HG03457 (cell line): ENCODE measurements around the gene NCKAP5.
"Not testable (repeated sequence)": the region's sequence is repeated elsewhere in the genome, so short reads cannot be mapped to it uniquely, and the experiment has no call there.

Source experiments
- ATAC-seq: cut with Tn5 transposase; IDR thresholded peaks from one replicate; pipeline ENCODE4 v1.9.1; 2021; ENCODE audit warnings: moderate number of reproducible peaks; ENCODE audit not compliant: unreplicated experiment

NCKAP5 gene

DNA sequence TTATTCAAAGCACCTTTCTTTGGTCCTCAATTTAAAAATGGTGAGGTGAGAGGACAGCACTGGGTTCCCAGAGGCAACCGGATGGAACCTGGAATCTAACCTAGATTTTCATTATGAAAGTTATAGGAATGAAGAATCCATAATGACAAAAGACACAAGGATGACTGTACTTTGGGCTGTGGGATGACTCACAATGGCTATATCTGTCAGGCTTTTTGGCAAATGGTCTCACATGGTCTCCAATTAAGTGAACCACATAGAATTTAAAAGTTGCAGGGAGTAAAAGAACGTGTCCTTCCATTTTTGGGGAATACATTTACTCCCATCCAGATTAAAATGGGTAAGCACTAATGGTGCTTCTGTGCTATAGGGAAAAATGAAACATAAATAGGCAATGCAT is 866.5 kb downstream of the NCKAP5 start:
- ATAC-seq = no peak

DNA sequence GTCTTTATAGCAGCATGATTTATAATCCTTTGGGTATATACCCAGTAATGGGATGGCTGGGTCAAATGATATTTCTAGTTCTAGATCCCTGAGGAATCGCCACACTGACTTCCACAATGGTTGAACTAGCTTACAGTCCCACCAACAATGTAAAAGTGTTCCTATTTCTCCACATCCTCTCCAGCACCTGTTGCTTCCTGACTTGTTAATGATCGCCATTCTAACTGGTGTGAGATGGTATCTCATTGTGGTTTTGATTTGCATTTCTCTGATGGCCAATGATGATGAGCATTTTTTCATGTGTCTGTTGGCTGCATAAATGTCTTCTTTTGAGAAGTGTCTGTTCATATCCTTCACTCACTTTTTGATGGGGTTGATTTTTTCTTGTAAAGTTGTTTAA is 868.5 kb downstream of the NCKAP5 start:
- ATAC-seq = not testable (repeated sequence)

DNA sequence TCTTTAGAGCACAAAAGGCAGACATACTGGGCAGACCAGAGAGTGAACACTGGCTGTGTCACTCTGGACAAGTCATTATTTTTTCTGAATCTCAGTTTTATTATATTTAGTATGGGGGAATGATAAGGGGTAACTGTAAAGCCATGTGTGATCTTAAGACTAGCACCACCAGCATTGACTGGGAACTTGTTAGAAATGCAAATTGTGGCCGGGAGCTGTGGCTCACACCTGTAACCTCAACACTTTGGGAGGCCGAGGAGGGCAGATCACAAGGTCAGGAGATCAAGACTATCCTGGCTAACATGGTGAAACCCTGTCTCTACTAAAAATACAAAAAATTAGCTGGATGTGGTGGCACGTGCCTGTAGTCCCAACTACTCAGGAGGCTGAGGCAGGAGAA is 869.9 kb downstream of the NCKAP5 start:
- ATAC-seq = not testable (repeated sequence)

DNA sequence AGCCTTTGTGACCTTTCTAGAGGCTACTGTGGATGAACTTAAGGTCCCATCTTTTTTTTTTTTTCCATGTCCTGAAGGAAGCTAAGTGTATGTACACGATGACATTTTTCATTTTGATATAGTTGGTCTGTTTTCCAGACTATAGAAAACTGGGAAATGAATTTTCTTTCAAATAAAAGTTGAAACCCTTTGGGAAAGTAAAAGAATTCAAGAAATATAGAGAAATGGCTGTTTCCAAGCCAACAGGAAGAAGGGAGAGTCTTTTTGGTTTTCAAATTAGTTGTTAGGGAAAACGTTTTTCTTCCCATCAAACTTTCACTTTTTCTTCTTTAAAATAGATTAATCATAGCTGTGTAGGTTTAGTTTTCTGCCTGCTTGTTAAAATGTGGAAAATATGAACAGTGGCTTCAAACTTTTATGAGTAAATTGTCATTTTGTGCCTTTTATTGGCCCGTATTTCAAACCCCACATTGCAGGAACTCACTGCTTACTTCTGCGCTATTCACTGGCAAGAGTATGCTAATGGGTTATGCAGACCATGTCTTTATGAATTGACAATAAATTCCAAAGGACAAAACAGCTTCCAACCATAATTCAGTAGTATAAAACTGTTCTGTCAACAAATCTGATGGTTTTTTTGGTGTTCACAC is 870.6 kb downstream of the NCKAP5 start:
- no peak for ATAC-seq

DNA sequence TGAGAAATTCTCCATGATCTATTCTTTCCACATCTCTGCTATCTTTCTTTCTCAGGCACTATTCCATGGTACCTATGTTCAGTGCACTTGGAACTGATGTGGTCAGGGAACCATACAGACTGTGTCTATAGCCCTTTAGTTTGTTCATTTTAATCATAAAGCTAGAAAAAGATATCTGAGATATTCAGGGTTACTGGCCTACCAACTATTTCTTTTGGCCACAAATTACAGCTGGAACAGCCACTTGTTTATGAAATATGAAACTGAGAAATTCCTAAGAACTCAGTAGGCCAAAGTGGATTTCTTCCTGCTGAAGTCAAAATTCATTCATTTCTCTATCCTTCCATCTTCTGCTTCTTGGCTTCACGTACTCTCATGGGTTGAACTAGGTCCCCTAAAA is 875.4 kb downstream of the NCKAP5 start:
- ATAC-seq = no peak

DNA sequence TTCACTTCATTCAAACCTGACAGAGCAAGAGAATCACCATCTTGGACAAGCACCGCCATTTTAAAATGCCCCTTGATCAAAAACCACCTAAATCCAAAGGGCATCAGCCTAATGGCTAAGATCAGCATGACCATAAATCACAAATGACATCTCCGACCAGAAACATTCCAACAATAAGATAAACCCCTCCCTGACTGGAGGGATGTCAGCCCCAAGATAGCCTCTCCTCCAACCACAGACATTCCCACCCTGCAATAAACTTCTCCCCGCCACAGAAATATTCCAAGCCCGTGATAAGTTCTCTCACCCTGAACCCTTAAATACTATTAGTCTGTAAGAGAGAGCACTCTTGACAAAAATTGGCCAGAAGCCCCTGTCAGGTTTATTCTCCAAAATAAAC is 876.7 kb downstream of the NCKAP5 start:
- no peak for ATAC-seq

DNA sequence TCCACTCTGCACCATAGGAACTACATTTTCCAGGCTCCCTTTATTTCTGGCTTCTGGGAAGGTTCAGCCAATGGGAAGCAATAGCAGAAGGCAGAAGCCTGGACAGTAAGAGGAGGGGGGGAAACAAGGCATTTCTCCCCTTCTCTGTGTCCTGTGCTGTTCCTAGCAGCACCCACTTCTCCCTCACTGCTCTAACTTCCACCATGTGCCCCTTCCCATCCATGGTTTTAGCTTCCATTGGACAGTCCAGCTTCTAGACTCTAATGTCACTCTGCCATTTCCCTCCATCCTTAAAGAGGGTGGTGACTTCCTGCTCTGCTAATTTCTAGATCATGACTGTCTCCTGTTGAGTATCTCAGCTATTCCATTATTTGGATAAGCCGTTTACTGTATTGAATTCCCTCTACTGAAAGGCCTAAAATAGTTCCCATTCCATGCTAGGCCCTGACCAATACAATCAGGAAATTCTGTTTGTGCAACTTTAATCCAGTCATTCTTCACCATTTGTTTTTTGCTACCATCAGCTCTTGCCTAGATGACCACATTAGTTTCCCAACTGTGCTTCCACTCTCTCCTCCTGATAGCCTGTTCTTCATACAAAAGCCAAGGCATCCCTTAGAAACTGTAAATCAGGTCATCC is 877.5 kb downstream of the NCKAP5 start:
- ATAC-seq = no peak

DNA sequence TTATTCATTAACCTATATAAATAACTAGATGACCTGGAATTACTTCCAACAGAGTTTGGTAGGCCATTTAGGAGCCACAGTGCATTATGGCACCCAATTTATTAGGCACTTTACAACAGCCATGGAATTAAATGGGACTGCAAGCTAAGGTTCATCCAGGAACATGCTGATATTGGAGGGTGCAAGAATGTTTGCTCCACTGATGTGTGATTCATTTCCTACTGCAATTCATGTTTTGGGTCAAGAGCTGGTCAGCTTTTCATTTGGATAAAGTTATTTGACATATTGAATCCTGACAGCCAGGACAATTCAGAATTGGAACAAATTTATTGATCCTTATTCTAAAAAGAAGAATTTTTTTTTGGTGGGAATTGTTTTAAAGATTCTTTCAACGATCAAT is 886.5 kb downstream of the NCKAP5 start:
- no peak for ATAC-seq

DNA sequence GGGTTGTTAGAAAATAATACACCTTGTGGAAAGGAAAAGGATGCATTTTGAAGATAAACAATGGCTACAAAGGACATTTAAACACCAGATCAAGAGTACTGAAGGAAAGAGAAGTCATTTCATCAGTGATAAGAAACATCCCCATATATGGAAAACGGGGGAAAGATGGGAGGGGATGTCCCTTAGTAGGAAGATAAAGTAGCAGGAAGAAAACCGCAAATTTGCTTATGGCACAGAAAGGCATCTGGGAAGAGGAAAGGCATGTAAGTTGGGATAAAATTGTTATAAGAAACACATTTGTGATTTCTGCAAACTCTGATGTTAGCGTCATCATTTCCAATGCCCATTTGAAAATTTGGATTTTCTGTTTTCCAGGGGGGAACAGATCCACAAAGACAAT is 887.7 kb downstream of the NCKAP5 start:
- no peak for ATAC-seq

DNA sequence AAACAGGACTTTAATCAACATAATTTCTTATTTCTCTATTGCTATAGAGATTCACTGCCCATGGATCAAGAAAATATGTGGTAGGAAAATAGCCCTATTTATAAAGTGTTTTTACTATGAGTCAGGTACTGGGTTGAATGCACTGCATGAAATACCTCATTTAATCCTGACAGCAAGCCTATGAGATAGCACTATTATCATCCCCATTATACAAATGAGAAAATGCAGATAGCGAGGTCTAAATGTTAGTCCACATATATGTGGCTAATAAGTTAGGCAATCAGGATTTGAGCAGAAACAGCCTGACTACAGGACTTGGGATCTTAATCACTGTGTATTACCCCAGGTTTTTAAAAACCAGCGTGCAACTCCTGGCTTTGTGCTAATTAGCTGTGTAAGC is 889.8 kb downstream of the NCKAP5 start:
- ATAC-seq = no peak

DNA sequence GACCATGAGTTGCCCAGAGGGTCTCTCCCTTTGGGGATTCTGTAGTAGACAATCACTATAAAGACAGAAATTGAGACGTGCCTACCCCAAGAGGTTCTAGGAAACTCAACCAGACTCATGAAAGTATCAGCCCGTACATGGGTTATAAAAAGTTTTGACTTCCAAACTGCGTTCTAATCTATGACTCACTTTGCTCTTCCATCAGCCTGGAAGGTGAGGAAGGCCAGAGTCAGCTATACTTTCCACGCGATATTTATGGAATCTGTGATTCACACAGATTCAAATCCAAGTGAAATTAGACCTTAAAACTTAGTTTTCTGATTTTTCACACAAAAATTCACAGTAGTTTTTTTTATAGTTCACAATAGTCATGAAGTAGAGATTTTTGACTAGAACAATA is 890.6 kb downstream of the NCKAP5 start:
- no peak for ATAC-seq

DNA sequence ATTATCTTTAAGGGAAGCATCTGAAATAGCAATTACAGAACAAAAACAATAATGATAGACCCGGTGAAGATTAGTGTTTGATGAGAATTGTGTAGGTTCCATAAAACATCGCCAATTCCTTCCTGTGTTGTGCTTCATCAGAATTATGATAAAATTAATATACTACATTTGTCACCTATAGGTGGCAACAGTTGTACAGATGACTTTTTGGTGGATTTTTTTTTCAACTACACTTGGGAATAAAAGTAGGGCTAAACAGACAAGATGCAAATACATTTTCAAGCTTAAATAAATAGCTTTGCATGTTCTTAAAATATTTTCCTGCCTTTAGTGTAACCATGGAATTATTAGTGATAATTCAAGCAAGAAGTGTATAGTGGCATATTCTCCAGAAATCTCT is 891.3 kb downstream of the NCKAP5 start:
- no peak for ATAC-seq

DNA sequence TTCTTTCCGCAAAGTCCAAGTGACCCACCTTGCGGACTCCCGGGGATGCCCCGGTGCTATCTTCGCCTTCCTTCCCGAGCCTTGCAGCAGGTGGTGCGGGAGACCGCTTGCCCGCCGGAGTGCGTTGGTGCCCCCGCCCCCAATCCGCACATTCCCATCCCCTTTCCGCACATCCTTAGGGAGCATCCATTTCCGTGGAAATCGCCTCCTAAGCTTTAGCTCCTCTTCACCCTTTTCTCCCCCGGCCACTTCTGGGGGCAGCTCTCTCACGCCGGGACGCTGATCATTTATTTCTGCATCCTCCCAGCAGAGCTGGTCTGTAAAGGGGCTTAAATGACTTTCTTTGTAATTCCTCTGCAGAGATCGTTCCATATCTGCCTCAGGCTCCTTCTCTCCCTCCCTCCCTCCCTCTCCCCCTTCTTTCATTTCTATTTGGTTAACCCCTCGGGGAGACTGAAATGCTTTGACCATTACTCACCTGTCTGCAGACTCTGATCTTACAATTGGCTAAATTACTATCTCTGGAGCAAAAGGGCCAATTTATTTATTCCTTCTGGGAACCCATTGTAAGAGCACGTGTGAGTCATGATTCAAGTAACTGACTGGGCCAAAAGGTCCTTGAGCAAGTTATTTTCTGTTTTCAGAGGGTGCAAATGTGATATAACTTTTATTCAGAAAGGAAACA is 897.0 kb downstream of the NCKAP5 start:
- no peak for ATAC-seq

DNA sequence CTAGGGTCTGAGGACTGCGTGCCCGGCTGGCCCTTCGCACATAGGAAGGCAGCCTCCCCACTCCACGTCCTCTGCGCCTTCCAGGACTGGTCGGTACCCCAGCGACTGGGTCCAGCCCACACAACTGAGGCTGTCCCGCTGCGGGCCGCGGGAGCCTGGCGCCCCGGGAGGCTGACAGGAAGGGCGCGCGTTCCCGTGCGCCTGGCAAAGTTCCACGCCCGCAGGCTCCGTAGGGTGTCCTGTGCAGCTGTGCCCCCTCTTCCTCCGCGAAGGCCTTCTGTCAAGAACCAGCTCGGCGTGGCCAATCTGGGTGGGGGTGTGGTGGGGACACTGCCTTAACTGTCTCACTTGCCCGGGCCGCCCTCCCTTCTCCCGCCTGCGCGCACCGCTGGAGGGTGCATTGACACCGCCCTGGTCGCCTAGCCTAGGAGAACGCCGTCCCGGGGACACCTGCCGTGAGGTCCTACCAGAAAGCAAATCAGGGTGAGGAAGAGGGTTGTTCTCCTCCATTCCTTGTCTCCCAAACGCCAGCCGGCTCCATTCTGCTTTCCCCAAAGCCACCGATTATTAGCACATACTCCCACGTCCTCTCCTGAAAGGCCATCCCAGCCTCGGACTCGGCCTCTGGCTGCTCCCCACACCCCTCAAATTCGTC is 897.6 kb downstream of the NCKAP5 start:
- ATAC-seq = no peak

DNA sequence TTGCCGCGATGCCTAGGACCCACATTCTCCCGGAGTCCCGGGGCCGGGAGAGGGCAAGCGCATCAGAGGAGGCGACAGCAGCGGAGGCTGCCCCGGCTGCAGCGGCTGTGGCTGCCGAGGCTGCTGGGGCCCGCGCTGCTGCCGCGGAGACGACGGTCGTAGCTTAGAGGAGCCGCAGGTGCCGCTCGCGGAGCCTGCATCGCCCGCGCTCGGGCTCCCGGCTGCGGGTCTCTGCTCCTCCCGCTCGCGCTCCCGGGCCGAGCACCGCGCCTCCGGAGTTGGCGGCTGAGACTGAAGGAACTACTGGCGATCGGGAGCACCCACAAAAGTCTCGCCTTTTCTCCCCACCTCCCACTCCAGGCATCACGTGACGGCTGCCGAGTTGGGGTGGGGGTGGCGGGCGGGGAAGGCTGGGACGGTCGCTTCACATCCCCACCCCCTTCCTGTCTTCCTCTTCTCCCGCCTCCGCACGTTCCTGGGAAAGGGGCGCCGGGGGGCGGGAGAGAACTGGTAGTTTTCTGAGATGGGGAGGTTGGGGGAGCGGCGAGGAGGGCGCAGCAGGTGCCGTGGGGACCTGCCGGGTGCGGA is 898.3 kb downstream of the NCKAP5 start, which contains the start of gene LYPD1:
Gene LYPD1, minus strand, starts transcription at position 298 of the 588 bp plus-strand sequence. Its CDS starts 273 bp downstream, at position 25.
- no peak for ATAC-seq

DNA sequence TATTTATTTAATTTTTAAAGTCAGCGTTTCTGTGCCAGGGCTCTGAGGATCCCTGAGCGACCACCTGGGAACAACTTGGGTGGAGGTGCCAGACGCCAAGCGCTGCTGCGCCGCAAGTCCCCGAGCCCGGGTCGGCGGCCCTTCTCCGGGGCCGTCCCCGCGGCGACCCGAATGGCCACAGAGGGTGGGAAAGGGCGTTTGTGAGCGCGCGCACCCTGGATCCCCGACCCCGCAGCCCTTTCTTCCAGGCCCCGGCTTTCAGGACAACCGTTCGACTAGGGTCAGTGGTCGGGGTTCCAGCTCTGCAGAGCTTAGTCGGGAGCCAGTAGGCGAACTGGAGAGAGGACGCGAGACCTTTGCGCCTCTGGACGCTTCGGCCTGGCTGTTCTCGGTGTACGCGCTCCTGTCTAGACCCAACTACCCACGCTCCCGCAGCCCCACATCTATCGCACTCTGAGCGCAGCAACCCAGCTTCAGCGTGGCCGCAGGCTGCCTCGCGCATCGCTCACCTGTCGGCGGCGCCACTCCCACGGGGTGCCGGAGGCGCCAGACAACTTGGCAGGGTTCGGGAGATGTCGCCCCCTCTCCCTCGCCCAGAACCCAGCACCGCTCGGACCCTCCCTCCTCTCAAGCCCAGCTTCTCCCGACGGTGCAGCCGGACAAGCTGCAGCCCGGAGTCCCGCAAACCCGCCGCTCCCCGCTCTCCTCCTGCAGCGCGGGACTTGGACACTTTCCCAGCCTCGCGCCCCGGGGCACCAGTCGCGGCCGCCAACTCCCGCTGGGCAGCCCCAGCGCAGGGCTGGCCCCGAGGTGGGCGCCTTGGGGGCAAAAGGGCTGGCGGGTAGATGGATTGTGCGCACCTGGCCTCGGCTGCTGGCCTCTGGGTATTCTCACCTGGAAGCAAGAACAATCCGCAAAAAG is 899.0 kb downstream of the NCKAP5 start:
- ATAC-seq = no peak

DNA sequence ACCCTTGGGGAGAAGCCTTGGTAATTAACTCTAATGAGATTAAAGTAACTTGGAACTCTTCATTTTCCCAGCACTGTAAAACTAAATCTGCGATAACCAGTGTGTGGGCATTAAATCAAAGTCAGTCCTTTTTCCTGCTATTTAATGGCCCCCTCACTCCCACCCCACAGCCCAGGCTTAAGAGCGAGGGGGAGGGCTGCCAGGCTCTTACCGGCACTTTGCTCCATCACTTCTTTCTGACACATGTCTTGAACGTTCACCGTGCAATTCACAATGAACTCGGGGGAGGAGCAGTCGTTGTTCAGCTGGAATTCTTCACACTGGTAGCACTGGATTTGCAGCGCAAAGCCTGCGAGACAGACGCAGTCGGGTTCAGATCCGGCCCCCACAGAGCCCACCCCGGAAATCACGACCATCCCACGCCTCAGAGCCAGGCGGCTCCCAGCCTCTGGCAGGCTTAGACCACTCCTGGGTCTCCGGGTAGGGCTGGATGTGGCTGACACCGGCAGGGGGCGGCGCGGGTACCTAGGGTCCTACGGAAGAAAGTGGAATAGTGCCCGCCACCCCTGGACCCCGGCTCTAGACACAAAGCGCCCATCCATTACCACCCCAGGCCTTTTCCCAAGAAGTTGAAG is 900.0 kb downstream of the NCKAP5 start:
- ATAC-seq = no peak

DNA sequence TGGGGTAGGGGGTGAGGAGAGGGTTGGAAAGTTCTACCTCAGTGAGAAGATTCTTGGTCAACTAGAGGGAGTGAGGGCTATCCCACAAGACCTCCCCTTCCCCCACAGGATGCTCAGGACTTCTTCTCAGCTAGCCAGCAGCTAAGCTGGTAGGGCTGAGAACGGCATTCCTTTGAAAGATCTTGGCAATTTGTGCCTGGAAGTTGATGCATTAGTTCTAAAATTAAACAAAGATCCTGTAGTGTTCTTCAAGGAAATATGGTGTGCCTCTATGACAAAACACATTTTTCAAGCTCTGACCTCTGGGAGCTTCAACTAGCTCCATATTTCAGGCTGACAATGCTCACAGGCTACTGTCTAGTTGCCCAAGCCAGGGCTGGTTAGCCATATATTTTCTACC is 900.6 kb downstream of the NCKAP5 start:
- ATAC-seq = no peak

DNA sequence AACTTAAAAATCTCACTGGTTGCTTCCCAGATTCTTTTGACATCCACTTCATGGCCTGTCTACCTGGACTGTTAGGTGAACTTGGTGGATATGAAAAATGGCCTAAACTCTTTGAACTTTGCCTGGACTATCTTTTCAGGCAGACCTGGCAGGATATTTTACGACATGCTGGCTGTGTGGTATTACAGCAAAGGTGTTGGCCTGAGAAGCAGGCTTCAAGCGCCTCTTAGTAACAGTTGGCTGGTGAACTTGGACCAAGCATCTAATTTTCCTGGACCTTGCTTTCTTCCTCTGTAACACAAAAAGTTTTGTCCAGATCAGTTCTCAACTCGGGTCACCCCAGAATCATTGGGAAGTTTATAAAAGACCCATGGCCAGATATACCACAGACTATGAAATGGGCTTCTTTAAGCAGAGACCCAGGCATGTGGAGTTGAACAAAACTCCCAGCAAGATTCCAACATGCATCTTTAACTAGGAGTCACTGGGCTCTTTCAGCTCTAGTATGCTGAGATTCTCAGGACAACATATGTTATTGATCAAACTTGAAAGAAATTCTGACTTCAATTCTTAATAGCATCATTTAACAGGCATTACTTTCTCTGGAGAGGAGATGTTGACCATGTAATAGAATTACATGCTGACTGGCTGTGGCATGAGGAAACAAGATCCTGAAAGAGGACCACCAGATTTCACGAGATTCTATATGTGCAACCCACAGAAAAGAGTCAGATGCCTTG is 902.7 kb downstream of the NCKAP5 start:
- ATAC-seq = no peak
